Measurements from ENCODE around the gene COMTD1.

GRCh38 chr10:75209086-75209920 lies 26.5 kb downstream of the COMTD1 start:
- TF ChIP-seq EZH2 (IDR thresholded peaks at IDR 0.05; ENCODE audit: insufficient read depth, poor library complexity, severe bottlenecking) (no peak), EZH2phosphoT487 (IDR thresholded peaks at IDR 0.05; ENCODE audit: insufficient read depth, low read depth) (no peak)
